Thyroid gland (tissue), 4 donors: ENCODE data around the gene MTARC2.

ENCODE experiments used
- POLR2A ChIP-seq, 2 donors: fragments of 450-650 bp; IDR thresholded peaks; one replicate each; pipeline ENCODE4 v1.6.1; 2017; ENCODE audit warnings: antibody characterized with exemption in 2 of 2, mild to moderate bottlenecking in 2 of 2, moderate library complexity in 1 of 2
- TF ChIP-seq, protein P1 (sequence below), 6 experiments: fragments of 200-600 bp in 3 of 6; fragments of 450-650 bp in 3 of 6; sonication (generic) in 3 of 6; IDR thresholded peaks; one replicate each; pipeline ENCODE4 v1.5.1; 2016 to 2019; ENCODE audit warnings: antibody characterized with exemption in 6 of 6, mild to moderate bottlenecking in 2 of 6, inconsistent platforms in 1 of 6, moderate library complexity in 1 of 6

DNA sequence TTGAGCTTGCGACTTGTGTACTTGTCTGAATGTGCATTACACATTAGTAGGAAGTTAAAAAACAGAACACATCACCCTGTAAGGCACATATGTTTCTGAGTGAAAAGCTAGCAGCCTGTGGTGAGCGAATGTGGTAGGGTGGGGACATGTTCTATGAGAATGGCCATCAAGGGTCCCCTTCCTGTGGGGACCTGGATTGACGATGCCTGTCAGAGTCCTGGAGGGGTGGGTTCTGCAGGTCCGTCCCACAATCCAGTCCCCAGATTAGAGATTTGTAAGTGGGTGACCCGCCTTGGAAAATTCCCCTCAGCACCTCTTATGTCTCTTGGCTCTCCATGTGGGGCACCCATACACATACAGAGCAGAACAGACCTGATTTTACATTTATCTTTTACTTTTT is 78.6 kb downstream of the MTARC2 start:
- TF ChIP-seq, protein P1, sequence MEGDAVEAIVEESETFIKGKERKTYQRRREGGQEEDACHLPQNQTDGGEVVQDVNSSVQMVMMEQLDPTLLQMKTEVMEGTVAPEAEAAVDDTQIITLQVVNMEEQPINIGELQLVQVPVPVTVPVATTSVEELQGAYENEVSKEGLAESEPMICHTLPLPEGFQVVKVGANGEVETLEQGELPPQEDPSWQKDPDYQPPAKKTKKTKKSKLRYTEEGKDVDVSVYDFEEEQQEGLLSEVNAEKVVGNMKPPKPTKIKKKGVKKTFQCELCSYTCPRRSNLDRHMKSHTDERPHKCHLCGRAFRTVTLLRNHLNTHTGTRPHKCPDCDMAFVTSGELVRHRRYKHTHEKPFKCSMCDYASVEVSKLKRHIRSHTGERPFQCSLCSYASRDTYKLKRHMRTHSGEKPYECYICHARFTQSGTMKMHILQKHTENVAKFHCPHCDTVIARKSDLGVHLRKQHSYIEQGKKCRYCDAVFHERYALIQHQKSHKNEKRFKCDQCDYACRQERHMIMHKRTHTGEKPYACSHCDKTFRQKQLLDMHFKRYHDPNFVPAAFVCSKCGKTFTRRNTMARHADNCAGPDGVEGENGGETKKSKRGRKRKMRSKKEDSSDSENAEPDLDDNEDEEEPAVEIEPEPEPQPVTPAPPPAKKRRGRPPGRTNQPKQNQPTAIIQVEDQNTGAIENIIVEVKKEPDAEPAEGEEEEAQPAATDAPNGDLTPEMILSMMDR (IDR thresholded peaks at IDR 0.05), result no peak
- no peak for TF ChIP-seq POLR2A (IDR thresholded peaks at IDR 0.05)
